Esophagus (tissue), 2 donors: ENCODE results near the gene MEDAG. TPM values are rescaled to one million over a fixed set of nuclear protein-coding genes. Genes with fewer than 3 reads are reported as not detected.

ENCODE experiments used
- H3K27ac ChIP-seq, 2 donors: one replicate each; pipeline ENCODE4 v1.5.1; 2013; ENCODE audit warnings: low read depth in 2 of 2, mild to moderate bottlenecking in 2 of 2, inconsistent platforms in 1 of 2, low read length in 1 of 2, moderate library complexity in 1 of 2
- H3K27me3 ChIP-seq, 2 donors: one replicate each; pipeline ENCODE4 v1.6.1; 2013; ENCODE audit warnings: low read length in 2 of 2, control low read depth in 1 of 2, mild to moderate bottlenecking in 1 of 2; ENCODE audit not compliant: insufficient read depth in 2 of 2, control insufficient read depth in 1 of 2
- H3K36me3 ChIP-seq, 2 donors: one replicate each; pipeline ENCODE4 v1.6.1; 2013; ENCODE audit warnings: low read length in 1 of 2; ENCODE audit not compliant: control insufficient read depth in 2 of 2, insufficient read depth in 2 of 2
- H3K4me1 ChIP-seq, 2 donors: one replicate each; pipeline ENCODE4 v1.6.1; 2013; ENCODE audit warnings: low read length in 1 of 2; ENCODE audit not compliant: control insufficient read depth in 2 of 2, insufficient read depth in 2 of 2
- H3K4me3 ChIP-seq, 2 donors: one replicate each; pipeline ENCODE4 v1.5.1; 2013; ENCODE audit warnings: low read length in 2 of 2, mild to moderate bottlenecking in 2 of 2, low read depth in 1 of 2, moderate library complexity in 1 of 2
- H3K9me3 ChIP-seq, 2 donors: one replicate each; pipeline ENCODE4 v1.6.1; 2013; ENCODE audit warnings: mild to moderate bottlenecking in 2 of 2, low read depth in 1 of 2, low read length in 1 of 2, moderate library complexity in 1 of 2; ENCODE audit not compliant: control insufficient read depth in 2 of 2, insufficient read depth in 1 of 2
- WGBS, 2 donors: extraction: QIAGEN DNeasy Blood & Tissue Kit; methylation state at CpG; one replicate each; pipeline ENCODE4 v1.1.7; 2013; 5-methylcytosine and 5-hydroxymethylcytosine counted together
- polyA plus RNA-seq, 2 donors: library from polyadenylated mRNA; stranded (reverse); fragments of 200-250 nt; gene quantifications; one replicate each; pipeline ENCODE4 v1.2.3, GENCODE V29; 2013
- donor health status: healthy with polysubstance abuse.
- donor health status: Bipolar disorder and iron deficiency.

Gene MEDAG
- polyA plus RNA-seq, 2 donors: 1.5 to 1.7 TPM

DNA sequence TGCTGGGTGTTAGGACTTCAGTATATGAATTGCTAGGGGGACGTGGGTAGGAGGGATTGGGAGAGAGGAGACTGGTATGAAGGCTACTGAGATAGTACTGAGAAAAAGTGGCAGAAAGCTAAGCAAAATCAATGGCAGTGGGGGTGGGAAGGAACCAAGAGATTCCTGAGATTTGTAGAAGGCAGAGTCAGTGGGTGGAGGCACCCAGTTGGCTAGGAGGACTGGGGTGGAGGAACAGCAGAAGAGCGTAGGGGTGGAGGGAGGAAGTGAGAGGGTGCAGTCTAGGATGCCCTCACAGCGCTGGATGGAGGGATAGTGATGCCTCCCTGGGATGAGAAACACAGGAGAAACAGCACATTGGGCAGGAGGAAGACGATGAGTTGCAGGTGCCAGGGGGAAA, 5.6 kb upstream of the MEDAG start:
- 73 to 84% methylated on average over 4 of the region's 4 CpGs for WGBS, 2 donors
- Histone ChIP-seq H3K27ac (no peak overlapping the region), H3K9me3 (no peaks in the 10 kb centered on the region), H3K4me1 (peaks cover 0 to 2% of the 10 kb centered on the region in 2 donors), H3K4me3 (no peak overlapping the region), H3K27me3 (no peaks in the 10 kb centered on the region), H3K36me3 (no peaks in the 10 kb centered on the region)

DNA sequence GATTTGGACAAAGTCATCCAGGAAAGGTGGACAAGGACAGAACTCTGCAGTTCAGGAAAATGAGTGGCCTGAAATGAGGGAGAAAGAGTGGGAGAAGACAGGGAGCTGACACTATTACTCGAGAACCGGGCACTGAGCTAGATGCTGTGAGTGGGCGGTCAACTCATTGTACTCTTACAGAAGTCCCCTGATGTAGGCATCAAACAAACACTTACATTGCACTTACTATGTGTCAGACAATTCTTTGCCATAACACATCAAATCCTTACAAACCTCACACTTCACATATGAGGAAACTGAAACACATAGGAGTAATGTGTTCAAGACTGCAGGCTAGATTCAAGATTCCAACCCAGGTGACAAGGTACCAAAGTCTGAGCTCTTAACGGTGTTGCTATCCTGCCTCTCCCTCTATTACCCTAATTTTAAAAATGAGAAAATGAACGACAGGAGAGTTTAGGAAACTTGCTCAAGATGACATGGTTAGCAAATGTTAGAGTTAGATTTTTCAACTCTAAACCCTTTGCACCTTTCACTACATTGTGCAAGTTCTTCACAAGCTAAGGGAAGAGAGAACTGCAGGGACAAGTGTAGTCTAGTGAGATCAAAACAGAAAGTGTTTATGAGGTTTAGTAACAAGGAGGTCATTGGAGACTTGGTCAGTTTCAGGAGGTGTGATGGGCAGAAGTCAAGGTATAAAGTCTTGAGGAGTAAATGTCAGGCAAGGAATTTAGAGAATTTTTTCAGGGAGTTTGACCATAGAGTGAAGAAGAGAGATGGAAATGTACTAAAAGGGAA, 4.9 kb upstream of the MEDAG start:
- no peaks in the 10 kb centered on the region for H3K27me3 ChIP-seq
- H3K4me3 ChIP-seq: no peak overlapping the region
- WGBS, 2 donors: 80 to 81% methylated on average over 5 of the region's 5 CpGs
- H3K4me1 ChIP-seq: peaks cover 0 to 7% of the 10 kb centered on the region in 2 donors
- H3K9me3 ChIP-seq: no peaks in the 10 kb centered on the region
- H3K36me3 ChIP-seq: no peaks in the 10 kb centered on the region
- H3K27ac ChIP-seq: no peak overlapping the region

DNA sequence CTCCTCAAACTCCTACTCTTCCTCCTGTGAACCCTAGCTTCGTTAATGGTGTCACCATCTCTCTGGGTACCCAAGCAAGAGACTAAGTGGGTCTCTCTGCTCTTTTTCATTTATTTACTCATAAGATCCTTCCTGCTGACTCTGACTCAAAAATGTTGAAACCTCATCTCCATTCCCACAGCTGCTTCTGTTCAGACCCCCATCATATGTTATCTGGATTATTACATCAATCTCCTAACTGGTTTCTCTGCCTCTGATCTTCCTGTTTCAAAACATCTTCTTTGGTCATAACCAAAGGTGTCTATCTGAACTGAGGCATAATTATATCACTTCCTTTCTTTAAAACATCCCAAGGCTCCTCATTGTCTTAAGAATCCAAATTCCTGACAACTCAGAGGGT, 2.0 kb upstream of the MEDAG start:
- H3K36me3 ChIP-seq: no peaks in the 10 kb centered on the region
- H3K4me1 ChIP-seq: peaks cover 11 to 24% of the 10 kb centered on the region in 2 donors
- no peaks in the 10 kb centered on the region for H3K27me3 ChIP-seq
- no peaks in the 10 kb centered on the region for H3K9me3 ChIP-seq
- no peak overlapping the region for H3K27ac ChIP-seq
- WGBS, 2 donors: 90 to 93% methylated on average over 1 of the region's 1 CpG
- no peak overlapping the region for H3K4me3 ChIP-seq

DNA sequence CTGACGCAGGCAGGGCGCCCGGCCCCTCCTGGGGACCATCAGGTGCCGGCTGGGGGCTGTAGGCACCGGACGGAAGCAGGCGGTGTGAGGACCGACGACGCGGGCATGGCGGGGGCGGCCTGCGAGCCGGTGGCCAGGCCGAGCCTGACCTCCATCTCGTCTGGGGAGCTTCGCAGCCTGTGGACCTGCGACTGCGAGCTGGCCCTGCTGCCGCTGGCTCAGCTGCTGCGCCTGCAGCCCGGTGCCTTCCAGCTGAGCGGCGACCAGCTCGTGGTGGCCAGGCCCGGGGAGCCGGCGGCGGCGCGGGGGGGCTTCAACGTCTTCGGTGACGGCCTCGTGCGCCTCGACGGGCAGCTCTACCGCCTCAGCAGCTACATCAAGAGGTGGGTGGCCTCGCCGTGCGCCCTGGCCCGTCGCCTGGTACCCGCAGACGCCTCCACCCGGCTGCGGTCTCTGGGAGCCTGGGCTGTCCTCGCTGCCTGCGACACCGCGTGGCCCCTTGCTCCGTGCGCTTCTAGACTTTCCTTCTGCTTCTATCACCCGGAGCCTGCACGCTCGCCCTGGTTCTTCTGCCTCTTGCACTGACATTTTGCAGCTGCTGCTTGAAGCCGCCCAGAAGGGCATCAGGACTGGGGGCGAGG, 460 bp downstream of the MEDAG start:
- Histone ChIP-seq H3K4me3 (peak overlapping the region; percentile 36 to 51), H3K36me3 (no peaks in the 10 kb centered on the region), H3K27me3 (no peaks in the 10 kb centered on the region), H3K27ac (peak overlapping the region; percentile 37 to 62), H3K9me3 (no peaks in the 10 kb centered on the region), H3K4me1 (peaks cover 11 to 27% of the 10 kb centered on the region in 2 donors)
- WGBS, 2 donors: 15 to 22% methylated on average over 59 to 60 of the region's 60 CpGs

DNA sequence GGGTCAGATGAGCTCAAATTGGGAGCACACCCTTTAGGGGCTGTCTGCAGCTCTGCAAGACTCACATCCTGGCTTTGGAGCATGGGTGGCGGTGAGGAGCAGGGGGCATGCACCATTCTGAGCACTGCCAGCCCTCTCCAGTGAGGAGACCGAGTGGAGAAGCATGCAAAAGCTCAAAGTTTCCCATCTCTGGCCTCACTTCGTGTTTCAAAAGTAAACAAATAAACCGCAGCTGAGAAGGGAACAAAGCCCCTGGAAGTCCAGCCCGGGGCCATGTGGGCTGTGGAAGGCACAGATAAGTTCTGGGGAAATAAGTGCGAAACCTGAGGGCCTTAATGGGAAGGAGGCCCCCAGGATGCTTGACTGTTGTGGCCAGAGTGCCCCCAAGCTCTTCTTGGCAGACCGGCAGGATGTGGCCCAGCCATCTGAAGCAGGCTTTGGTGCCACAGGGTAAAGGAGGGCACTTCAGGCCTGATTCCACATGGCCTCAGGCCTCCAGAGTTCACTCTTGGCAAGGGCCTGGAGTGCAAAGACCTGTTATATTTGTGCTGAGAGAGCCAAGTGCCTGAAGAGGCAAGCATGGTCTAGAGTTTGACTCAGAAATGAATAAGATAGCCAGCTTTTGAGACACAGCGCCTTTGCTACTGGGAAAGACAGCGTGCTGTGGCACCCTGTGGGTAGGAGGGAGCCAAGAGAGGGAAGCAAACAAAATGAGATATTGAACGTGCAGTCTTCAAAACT, 1.2 kb downstream of the MEDAG start:
- no peaks in the 10 kb centered on the region for H3K36me3 ChIP-seq
- peaks cover 11 to 27% of the 10 kb centered on the region in 2 donors for H3K4me1 ChIP-seq
- peak overlapping the region; percentile 29 to 51 for H3K27ac ChIP-seq
- no peaks in the 10 kb centered on the region for H3K27me3 ChIP-seq
- peak overlapping the region; percentile 36 to 51 for H3K4me3 ChIP-seq
- no peaks in the 10 kb centered on the region for H3K9me3 ChIP-seq
- 35 to 48% methylated on average over 10 of the region's 10 CpGs for WGBS, 2 donors

DNA sequence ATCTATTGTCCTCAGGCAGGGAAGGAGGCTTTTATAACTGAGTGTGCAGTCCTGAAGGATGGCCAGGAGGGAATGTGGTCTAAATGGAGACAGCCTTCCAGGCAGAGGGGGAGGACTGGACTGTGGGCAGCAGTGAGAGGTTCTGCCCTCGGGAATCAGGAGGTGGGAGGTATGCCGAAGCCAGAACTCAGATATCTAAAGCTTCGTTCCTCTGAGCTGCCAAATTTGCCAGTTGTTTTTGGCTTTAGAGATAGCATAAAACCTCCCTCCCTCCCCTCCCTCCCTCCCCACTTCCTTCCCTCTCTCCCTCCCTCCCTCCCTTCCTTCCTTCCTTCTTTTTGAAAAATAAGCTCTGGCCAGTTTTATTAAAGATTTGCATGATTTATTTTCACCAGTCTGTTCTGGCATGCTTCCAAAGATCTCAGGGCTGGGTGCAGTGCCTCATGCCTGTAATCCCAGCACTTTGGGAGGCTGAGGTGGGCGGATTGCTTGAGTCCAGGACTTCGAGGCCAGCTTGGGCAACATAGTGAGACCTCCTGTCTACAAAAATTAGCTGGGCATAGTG, 2.4 kb downstream of the MEDAG start:
- WGBS, 2 donors: 14 to 18% methylated on average over 5 of the region's 5 CpGs
- no peaks in the 10 kb centered on the region for H3K9me3 ChIP-seq
- no peaks in the 10 kb centered on the region for H3K27me3 ChIP-seq
- H3K36me3 ChIP-seq: no peaks in the 10 kb centered on the region
- H3K4me1 ChIP-seq: peaks cover 11 to 27% of the 10 kb centered on the region in 2 donors
- no peak overlapping the region for H3K4me3 ChIP-seq
- no peak overlapping the region for H3K27ac ChIP-seq

DNA sequence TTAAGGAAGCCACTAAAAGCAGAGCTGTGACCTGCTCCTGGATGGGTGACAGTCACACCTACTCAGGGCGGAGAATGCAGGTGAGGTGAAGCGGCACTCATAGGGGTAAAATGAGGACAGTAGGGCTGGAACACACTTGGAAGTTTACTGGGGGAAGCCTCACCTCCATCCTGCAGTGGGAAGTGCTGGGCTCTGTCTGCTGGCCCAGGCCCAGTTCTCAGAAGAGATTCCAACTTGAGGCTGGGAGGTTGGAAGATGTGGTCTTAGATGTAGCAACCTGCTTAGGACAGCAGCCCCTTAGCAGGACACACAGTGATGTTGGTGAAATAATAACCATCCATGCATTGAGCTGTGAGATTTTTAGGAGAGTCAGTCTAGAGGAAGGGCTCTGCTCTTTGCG, 4.6 kb downstream of the MEDAG start:
- H3K9me3 ChIP-seq: no peaks in the 10 kb centered on the region
- H3K27me3 ChIP-seq: no peaks in the 10 kb centered on the region
- 81 to 92% methylated on average over 3 of the region's 3 CpGs for WGBS, 2 donors

DNA sequence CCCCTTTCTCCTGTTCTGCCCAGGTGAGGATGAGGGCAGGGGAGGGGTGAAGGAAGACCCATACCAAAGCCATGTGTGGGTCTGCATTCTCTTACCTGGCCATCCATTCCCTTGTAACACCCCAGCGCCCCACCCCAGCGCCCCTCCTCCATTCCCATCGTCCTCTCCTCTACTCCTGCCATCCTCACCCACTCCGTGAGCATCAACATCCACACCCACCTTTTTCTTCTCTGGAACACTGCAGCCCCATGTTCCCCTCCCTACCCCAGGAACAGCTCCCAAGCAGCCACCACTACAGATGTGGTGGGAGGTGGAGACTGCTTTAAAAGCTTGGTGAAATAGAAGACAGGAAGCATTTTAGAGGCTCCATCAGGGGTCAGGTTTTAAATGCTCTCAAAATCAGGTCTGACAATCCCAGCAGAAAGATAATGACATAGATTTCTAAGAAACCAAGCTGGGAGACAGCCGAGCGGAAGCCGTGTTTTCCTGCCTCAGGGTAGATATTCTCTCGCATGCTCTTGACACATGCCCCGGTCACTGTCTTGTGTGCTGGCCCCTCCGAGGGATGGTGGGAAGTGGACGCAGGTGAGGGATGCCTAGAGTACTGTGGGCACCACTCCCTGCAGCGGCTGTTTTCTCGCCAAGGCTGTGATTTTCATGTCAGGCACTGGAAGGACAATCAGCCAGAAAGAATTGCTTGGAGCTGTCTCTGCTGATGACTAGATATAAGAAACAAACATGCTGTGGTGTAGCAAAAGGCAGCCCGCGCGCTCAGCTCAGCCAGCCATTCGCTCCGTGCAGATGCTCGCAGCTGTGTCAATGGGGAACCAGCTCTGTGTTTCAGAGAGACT, 9.8 kb downstream of the MEDAG start:
- H3K4me3 ChIP-seq: no peak overlapping the region
- H3K27ac ChIP-seq: no peak overlapping the region
- peaks cover 0 to 3% of the 10 kb centered on the region in 2 donors for H3K4me1 ChIP-seq
- H3K9me3 ChIP-seq: no peaks in the 10 kb centered on the region
- no peaks in the 10 kb centered on the region for H3K27me3 ChIP-seq
- WGBS, 2 donors: 72 to 73% methylated on average over 19 of the region's 19 CpGs
- no peaks in the 10 kb centered on the region for H3K36me3 ChIP-seq

More for the DNA sequence above, 4.6 kb downstream of the MEDAG start:
- H3K4me1 ChIP-seq: peaks cover 11 to 25% of the 10 kb centered on the region in 2 donors
- no peak overlapping the region for H3K27ac ChIP-seq
- no peak overlapping the region for H3K4me3 ChIP-seq
- H3K36me3 ChIP-seq: no peaks in the 10 kb centered on the region

DNA sequence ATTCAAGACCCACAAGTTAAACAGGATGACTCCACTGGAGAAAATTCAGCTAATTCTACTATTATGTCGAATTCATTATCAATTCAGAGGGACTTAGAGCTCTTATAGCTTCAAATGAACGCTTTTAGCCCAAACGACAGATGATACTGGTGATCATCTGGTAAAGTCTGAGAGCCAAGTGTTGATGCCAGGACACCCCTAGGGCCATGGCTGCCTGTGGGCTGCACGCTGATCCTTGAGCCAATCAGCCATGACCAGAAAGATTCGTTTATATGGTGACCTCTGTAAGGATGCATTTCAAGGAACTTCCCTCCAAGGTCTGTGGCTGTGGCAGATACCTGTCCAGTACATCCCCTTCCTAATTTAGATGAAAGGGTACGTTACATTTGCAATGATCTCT, 10.9 kb downstream of the MEDAG start:
- Histone ChIP-seq H3K27ac (peak overlapping the region in 1 of 2 donors; percentile 13), H3K36me3 (no peaks in the 10 kb centered on the region), H3K27me3 (no peaks in the 10 kb centered on the region), H3K4me3 (no peak overlapping the region), H3K9me3 (no peaks in the 10 kb centered on the region), H3K4me1 (peaks cover 0 to 3% of the 10 kb centered on the region in 2 donors)
- 83 to 84% methylated on average over 6 of the region's 6 CpGs for WGBS, 2 donors
